GM21526 (cell line): ENCODE data around the gene AGXT.

ENCODE experiments used
- ATAC-seq: cut with Tn5 transposase; IDR thresholded peaks from one replicate; pipeline ENCODE4 v1.9.1; 2021; ENCODE audit warnings: moderate library complexity; ENCODE audit not compliant: unreplicated experiment, low FRiP score

Gene AGXT

GRCh38 chr2:240896394-240896793 is 27.8 kb downstream of the AGXT start:
- no peak for ATAC-seq

- no peak for ATAC-seq
Measured at GRCh38 chr2:240896871-240897692, 28.5 kb downstream of the AGXT start.

GRCh38 chr2:240898108-240898730 is 29.6 kb downstream of the AGXT start:
- no peak for ATAC-seq

GRCh38 chr2:240898731-240899467 is 30.3 kb downstream of the AGXT start:
- no peak for ATAC-seq

GRCh38 chr2:240899468-240899865 is 30.8 kb downstream of the AGXT start:
- ATAC-seq = no peak

- ATAC-seq = no peak
Measured at GRCh38 chr2:240900141-240900860, 31.7 kb downstream of the AGXT start.

GRCh38 chr2:240901986-240902614 is 33.5 kb downstream of the AGXT start:
- no peak for ATAC-seq

GRCh38 chr2:240902615-240903041 is 34.0 kb downstream of the AGXT start:
- ATAC-seq = no peak

GRCh38 chr2:240903191-240904060 is 34.8 kb downstream of the AGXT start:
- no peak for ATAC-seq

GRCh38 chr2:240904216-240905175 is 35.9 kb downstream of the AGXT start:
- ATAC-seq = no peak

- ATAC-seq = no peak
Measured at GRCh38 chr2:240905176-240905781, 36.7 kb downstream of the AGXT start.

GRCh38 chr2:240906141-240906910 is 37.7 kb downstream of the AGXT start, which contains the start of gene CROCC2:
TSS of gene CROCC2 (plus strand) at chr2:240906336. CDS start at chr2:240906514, 178 bp downstream.
- no peak for ATAC-seq

- ATAC-seq = no peak
Measured at GRCh38 chr2:240906911-240907590, 38.4 kb downstream of the AGXT start.

- ATAC-seq = no peak
Measured at GRCh38 chr2:240909216-240909974, 40.8 kb downstream of the AGXT start.

GRCh38 chr2:240911641-240912265 is 43.1 kb downstream of the AGXT start:
- no peak for ATAC-seq
